Measurements from ENCODE around the gene PTPN23.

Gene PTPN23

GRCh38 chr3:47399016-47399415 lies 18.2 kb downstream of the PTPN23 start:
- TF ChIP-seq, protein P1, sequence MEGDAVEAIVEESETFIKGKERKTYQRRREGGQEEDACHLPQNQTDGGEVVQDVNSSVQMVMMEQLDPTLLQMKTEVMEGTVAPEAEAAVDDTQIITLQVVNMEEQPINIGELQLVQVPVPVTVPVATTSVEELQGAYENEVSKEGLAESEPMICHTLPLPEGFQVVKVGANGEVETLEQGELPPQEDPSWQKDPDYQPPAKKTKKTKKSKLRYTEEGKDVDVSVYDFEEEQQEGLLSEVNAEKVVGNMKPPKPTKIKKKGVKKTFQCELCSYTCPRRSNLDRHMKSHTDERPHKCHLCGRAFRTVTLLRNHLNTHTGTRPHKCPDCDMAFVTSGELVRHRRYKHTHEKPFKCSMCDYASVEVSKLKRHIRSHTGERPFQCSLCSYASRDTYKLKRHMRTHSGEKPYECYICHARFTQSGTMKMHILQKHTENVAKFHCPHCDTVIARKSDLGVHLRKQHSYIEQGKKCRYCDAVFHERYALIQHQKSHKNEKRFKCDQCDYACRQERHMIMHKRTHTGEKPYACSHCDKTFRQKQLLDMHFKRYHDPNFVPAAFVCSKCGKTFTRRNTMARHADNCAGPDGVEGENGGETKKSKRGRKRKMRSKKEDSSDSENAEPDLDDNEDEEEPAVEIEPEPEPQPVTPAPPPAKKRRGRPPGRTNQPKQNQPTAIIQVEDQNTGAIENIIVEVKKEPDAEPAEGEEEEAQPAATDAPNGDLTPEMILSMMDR (IDR thresholded peaks at IDR 0.05; ENCODE audit: insufficient read depth, missing control alignments): no peak
- FAIRE-seq: no peak
- DNase-seq (ENCODE audit: insufficient read length, low spot score): no peak

GRCh38 chr3:47399531-47400270 lies 18.9 kb downstream of the PTPN23 start:
- FAIRE-seq: no peak
- no peak for DNase-seq (ENCODE audit: insufficient read length, low spot score)
- TF ChIP-seq, protein P1 (IDR thresholded peaks at IDR 0.05; ENCODE audit: insufficient read depth, missing control alignments): no peak

- FAIRE-seq (no peak), DNase-seq (ENCODE audit: insufficient read length, low spot score) (no peak)
- TF ChIP-seq, protein P1 (IDR thresholded peaks at IDR 0.05; ENCODE audit: insufficient read depth, missing control alignments): no peak
These were observed 23.6 kb downstream of the PTPN23 start for GRCh38 chr3:47404431-47404876.

- FAIRE-seq (no peak), DNase-seq (ENCODE audit: insufficient read length, low spot score) (no peak)
- TF ChIP-seq, protein P1 (IDR thresholded peaks at IDR 0.05; ENCODE audit: insufficient read depth, missing control alignments): no peak
These were observed 24.4 kb downstream of the PTPN23 start for GRCh38 chr3:47404955-47405790.

GRCh38 chr3:47405820-47406761 lies 25.3 kb downstream of the PTPN23 start:
- FAIRE-seq (no peak), DNase-seq (ENCODE audit: insufficient read length, low spot score) (peak; percentile 8)

GRCh38 chr3:47406762-47407149 lies 25.9 kb downstream of the PTPN23 start:
- FAIRE-seq (no peak), DNase-seq (ENCODE audit: insufficient read length, low spot score) (no peak)
- TF ChIP-seq, protein P1 (IDR thresholded peaks at IDR 0.05; ENCODE audit: insufficient read depth, missing control alignments): peak; percentile 18

More at GRCh38 chr3:47405820-47406761, 25.3 kb downstream of the PTPN23 start:
- TF ChIP-seq, protein P1 (IDR thresholded peaks at IDR 0.05; ENCODE audit: insufficient read depth, missing control alignments): no peak

Data from D721Med (cell line).